A549 (cell line): ENCODE results near the gene ANKRA2. TPM values are rescaled to one million over a fixed set of nuclear protein-coding genes. Genes with fewer than 3 reads are reported as not detected.

Experiments
- ATAC-seq, 2 experiments: fragments of 200-7000 bp in 1 of 2; fragments of >200 bp in 1 of 2; cut with Nextera tagmentation in 1 of 2; cut with Tn5 transposase in 1 of 2; 3 replicates each; pipeline versions ENCODE4 v1.8.0 to v1.9.1; 2018 to 2020; ENCODE audit warnings: mild to moderate bottlenecking in 1 of 2, moderate library complexity in 1 of 2
- CTCF ChIA-PET: fragments of 300-600 bp; sonication (Branson Sonifier 250); formaldehyde crosslinking; extraction: SDS; loops from one replicate; lab custom pipeline; 2021; ENCODE audit warnings: antibody characterized with exemption, inconsistent platforms; lab: Yijun Ruan, JAX
- POLR2A ChIA-PET: fragments of 350-600 bp; formaldehyde crosslinking; extraction: SDS; loops from one replicate; lab custom pipeline; 2021; ENCODE audit warnings: antibody characterized with exemption, inconsistent platforms; lab: Yijun Ruan, JAX
- DNase-seq, 2 experiments: peaks; one replicate each; pipeline versions ENCODE4 v3.0.0 to v3.0.0-alpha.2; 2011 to 2016; ENCODE audit warnings: low read depth in 1 of 2, low spot score in 1 of 2
- FAIRE-seq: peaks from 2 replicates; lab custom pipeline; 2011; peaks lifted over from hg19 to GRCh38; lab: Jason Lieb, UNC
- H3K27ac ChIP-seq, 2 experiments: fragments of >200 bp; sonication (Bioruptor Twin); formaldehyde crosslinking; 3 replicates each; pipeline ENCODE4 v1.5.1; 2016 to 2017
- H3K4me1 ChIP-seq: fragments of >200 bp; sonication (Bioruptor Twin); formaldehyde crosslinking; 3 replicates; pipeline ENCODE4 v1.6.1; 2016
- H3K4me2 ChIP-seq: fragments of >200 bp; sonication (Bioruptor Twin); formaldehyde crosslinking; 3 replicates; pipeline ENCODE4 v1.6.1; 2016
- H3K4me3 ChIP-seq: fragments of >200 bp; sonication (Bioruptor Twin); formaldehyde crosslinking; 3 replicates; pipeline ENCODE4 v1.5.1; 2016
- H3K9me3 ChIP-seq: fragments of >200 bp; sonication (Bioruptor Twin); formaldehyde crosslinking; 3 replicates; pipeline ENCODE4 v1.6.1; 2016
- ATOH8 ChIP-seq: fragments of 250-450 bp; sonication (Bioruptor Pico); IDR thresholded peaks from 2 replicates; pipeline ENCODE4 v1.5.0; 2020; ENCODE audit warnings: low read depth, mild to moderate bottlenecking, moderate library complexity
- CBX8 ChIP-seq: fragments of 200-600 bp; sonication (generic); IDR thresholded peaks from 2 replicates; pipeline ENCODE4 v1.6.1; 2016
- CHD4 ChIP-seq: fragments of 200-600 bp; sonication (generic); IDR thresholded peaks from 2 replicates; pipeline ENCODE4 v1.6.1; 2016; ENCODE audit warnings: antibody characterized with exemption, mild to moderate bottlenecking, borderline replicate concordance
- CTCF ChIP-seq: fragments of >200 bp; sonication (Bioruptor Twin); formaldehyde crosslinking; IDR thresholded peaks from 3 replicates; pipeline ENCODE4 v1.5.1; 2016
- ELK1 ChIP-seq: fragments of 150-350 bp; IDR thresholded peaks from 2 replicates; pipeline ENCODE4 v1.6.1; 2014; ENCODE audit warnings: low read depth, mild to moderate bottlenecking, low read length
- ESRRA ChIP-seq: fragments of 150-350 bp; IDR thresholded peaks from 2 replicates; pipeline ENCODE4 v1.6.1; 2014; ENCODE audit warnings: mild to moderate bottlenecking, low read length, borderline replicate concordance
- GATA3 ChIP-seq: IDR thresholded peaks from 2 replicates; pipeline ENCODE4 v1.6.1; 2012; ENCODE audit warnings: borderline replicate concordance
- HES2 ChIP-seq: fragments of >200 bp; sonication (Bioruptor Twin); formaldehyde crosslinking; IDR thresholded peaks from 2 replicates; pipeline ENCODE4 v1.6.1; 2016
- HEYL ChIP-seq: fragments of 250-450 bp; sonication (Bioruptor Pico); IDR thresholded peaks from 2 replicates; pipeline ENCODE4 v1.8.0; 2021; ENCODE audit warnings: mild to moderate bottlenecking, moderate library complexity
- KDM1A ChIP-seq: fragments of 200-600 bp; sonication (generic); IDR thresholded peaks from 2 replicates; pipeline ENCODE4 v1.6.1; 2016; ENCODE audit warnings: low read depth, mild to moderate bottlenecking
- PHF8 ChIP-seq: fragments of 200-600 bp; sonication (generic); IDR thresholded peaks from 2 replicates; pipeline ENCODE4 v1.6.1; 2016; ENCODE audit warnings: low read depth, mild to moderate bottlenecking, antibody characterized with exemption, moderate library complexity, borderline replicate concordance
- POLR2AphosphoS2 ChIP-seq: conservative IDR thresholded peaks from 2 replicates; pipeline ENCODE4 v1.6.1; 2012; ENCODE audit warnings: low read length, improper control_type of control experiment, inconsistent platforms
- SMC3 ChIP-seq: fragments of >200 bp; sonication (Bioruptor Twin); formaldehyde crosslinking; IDR thresholded peaks from 3 replicates; pipeline ENCODE4 v1.6.1; 2018; ENCODE audit warnings: inconsistent platforms
- TP53 ChIP-seq: fragments of 250-450 bp; sonication (Bioruptor Pico); IDR thresholded peaks from 2 replicates; pipeline ENCODE4 v1.5.0; 2021; ENCODE audit warnings: mild to moderate bottlenecking, moderate library complexity
- WGBS: methylation state at CpG from one replicate; pipeline ENCODE4 v1.1.6; 2017; ENCODE audit errors: missing lambda C conversion rate; 5-methylcytosine and 5-hydroxymethylcytosine counted together
- polyA plus RNA-seq, 4 experiments: library from polyadenylated mRNA; depleted of rRNA in 3 of 4; stranded (reverse); fragments of >200 nt; fragmentation: RNase III in 1 of 4; extraction: RNeasy Plus Mini Kit Qiagen cat#74134 plus additional on column Dnase treatment in 1 of 4; gene quantifications; 2 replicates in 3 of 4; 3 replicates in 1 of 4; pipeline ENCODE4 v1.2.3, GENCODE V29; 2011 to 2017

Gene ANKRA2
- polyA plus RNA-seq, 2 of the 4 experiments (the other 2 are of a cell fraction), result 12.5 to 38.3 TPM

GRCh38 chr5:73612799-73613198, 47.4 kb upstream of the ANKRA2 start (continued):
- no peak for TF ChIP-seq HES2
- no peak for TF ChIP-seq ELK1
- no peak for TF ChIP-seq POLR2AphosphoS2
- no peak for TF ChIP-seq PHF8
- peak; percentile 19; the same call in 1 of the 3 replicates for TF ChIP-seq SMC3
- no peak for TF ChIP-seq TP53
- TF ChIP-seq ATOH8 (CRISPR knock-in tag), result no peak
- no peak for TF ChIP-seq HEYL (CRISPR knock-in tag)

- DNase-seq, result no peak
- H3K4me3 ChIP-seq, result no peak overlapping the region
- no peak for ATAC-seq
- ChIA-PET POLR2A (no interaction called here), CTCF (interaction anchor here (0.6 to 5.2 kb wide), 4 partner anchors 9 to 582 kb away, joined by 3 to 30 read pairs (median 3); no protein-coding TSS in a partner anchor)
- no peak for TF ChIP-seq PHF8
- TF ChIP-seq KDM1A, result no peak
- no peak for TF ChIP-seq ESRRA
- no peak for TF ChIP-seq CBX8
- TF ChIP-seq CHD4, result no peak
- H3K9me3 ChIP-seq, result peaks cover 3% of the 10 kb centered on the region; the same call in 1 of the 3 replicates
- no peak for FAIRE-seq
- peaks cover 47% of the 10 kb centered on the region for H3K4me1 ChIP-seq
- peak overlapping the region; percentile 81 for H3K4me2 ChIP-seq
- H3K27ac ChIP-seq, result peak overlapping the region; percentile 47 to 82; a peak in 5 of 6 replicates
These were observed 41.8 kb upstream of the ANKRA2 start for GRCh38 chr5:73607228-73607627.

- TF ChIP-seq CTCF (peak; percentile 5; the same call in 1 of the 3 replicates), GATA3 (no peak)
- 30% methylated on average over 3 of the region's 3 CpGs for WGBS
- no peak for DNase-seq
- H3K27ac ChIP-seq, result peak overlapping the region; percentile 80 to 82
- H3K4me2 ChIP-seq, result peak overlapping the region; percentile 81
- ATAC-seq, result peak; percentile 19 to 46; a peak in 4 of 6 replicates
- peaks cover 9% of the 10 kb centered on the region; the same call in 1 of the 3 replicates for H3K9me3 ChIP-seq
- ChIA-PET POLR2A (interaction anchor here (1.1 kb wide), 1 partner anchor 19 kb away, joined by 3 read pairs; no protein-coding TSS in a partner anchor), CTCF (interaction anchor here (0.8 to 5.2 kb wide), 3 partner anchors 15 to 187 kb away, joined by 3 to 30 read pairs (median 8); no protein-coding TSS in a partner anchor)
- no peak for FAIRE-seq
- H3K4me3 ChIP-seq, result no peak overlapping the region
- H3K4me1 ChIP-seq, result peaks cover 39% of the 10 kb centered on the region
These were observed 40.8 kb upstream of the ANKRA2 start for GRCh38 chr5:73606206-73606753.
